PFSK-1 (cell line): ENCODE data around the gene MYO5C.

Source experiments
- FOXP2 ChIP-seq: optimal IDR thresholded peaks from 2 replicates; pipeline ENCODE3; 2011; ENCODE audit warnings: borderline replicate concordance, control low read depth, inconsistent platforms; ENCODE audit not compliant: insufficient read depth; ENCODE audit errors: extremely low read length, extremely low read depth
- POLR2AphosphoS5 ChIP-seq: IDR thresholded peaks from 2 replicates; pipeline ENCODE4 v1.6.1; 2012; ENCODE audit warnings: low read depth, mild to moderate bottlenecking, control low read depth, low read length, moderate library complexity
- REST ChIP-seq, 2 experiments: IDR thresholded peaks; 2 replicates each; pipeline versions ENCODE4 v1.6.1 to v1.8.0; 2011 to 2012; ENCODE audit warnings: low read depth in 2 of 2, low read length in 2 of 2, control low read depth in 1 of 2, inconsistent platforms in 1 of 2, mild to moderate bottlenecking in 1 of 2, moderate library complexity in 1 of 2; ENCODE audit not compliant: insufficient read depth in 1 of 2
- SIN3A ChIP-seq: IDR thresholded peaks from 2 replicates; pipeline ENCODE4 v1.6.1; 2012; ENCODE audit warnings: mild to moderate bottlenecking, low read length, moderate library complexity, borderline replicate concordance; ENCODE audit not compliant: insufficient read depth
- TAF1 ChIP-seq: IDR thresholded peaks from 2 replicates; pipeline ENCODE4 v1.6.1; 2012; ENCODE audit warnings: low read length, control low read depth, borderline replicate concordance; ENCODE audit not compliant: insufficient read depth

The MYO5C gene

GRCh38 chr15:52199271-52199670, 96.3 kb downstream of the MYO5C start:
- TF ChIP-seq SIN3A, result no peak
- TF ChIP-seq POLR2AphosphoS5, result no peak
- TF ChIP-seq TAF1, result no peak

GRCh38 chr15:52196891-52197290, 98.7 kb downstream of the MYO5C start:
- no peak for TF ChIP-seq SIN3A
- no peak for TF ChIP-seq POLR2AphosphoS5
- no peak for TF ChIP-seq FOXP2
- TF ChIP-seq REST (IDR thresholded peaks at IDR 0.05; ENCODE audit: insufficient read depth in 1 of 2, low read depth in 2 of 2, low read length in 2 of 2), result no peak

- TF ChIP-seq TAF1 (no peak), FOXP2 (no peak), SIN3A (no peak)
Observed at GRCh38 chr15:52193791-52194190, 101.8 kb downstream of the MYO5C start.

- no peak for TF ChIP-seq POLR2AphosphoS5
- no peak for TF ChIP-seq REST (IDR thresholded peaks at IDR 0.05; ENCODE audit: insufficient read depth in 1 of 2, low read depth in 2 of 2, low read length in 2 of 2)
- no peak for TF ChIP-seq TAF1
- TF ChIP-seq FOXP2, result no peak
- TF ChIP-seq SIN3A, result no peak
Observed at GRCh38 chr15:52193321-52193720, 102.3 kb downstream of the MYO5C start.

GRCh38 chr15:52191207-52191606, 104.4 kb downstream of the MYO5C start, which contains the start of gene GNB5:
TSS of gene GNB5 (minus strand) at chr15:52191392. CDS start at chr15:52184676, 6,716 bp downstream.
- TF ChIP-seq REST (IDR thresholded peaks at IDR 0.05; ENCODE audit: insufficient read depth in 1 of 2, low read depth in 2 of 2, low read length in 2 of 2) (no peak), SIN3A (no peak), FOXP2 (no peak), TAF1 (no peak), POLR2AphosphoS5 (no peak)

- TF ChIP-seq TAF1, result no peak
- no peak for TF ChIP-seq FOXP2
- TF ChIP-seq REST (IDR thresholded peaks at IDR 0.05; ENCODE audit: insufficient read depth in 1 of 2, low read depth in 2 of 2, low read length in 2 of 2), result no peak
- no peak for TF ChIP-seq SIN3A
- no peak for TF ChIP-seq POLR2AphosphoS5
Observed at GRCh38 chr15:52186651-52187486, 108.7 kb downstream of the MYO5C start.
